KMS-11 (cell line): Measurements from ENCODE around the gene TLR5.
"Not testable (repeated sequence)": the region's sequence is repeated elsewhere in the genome, so short reads cannot be mapped to it uniquely, and the experiment has no call there.

Experiments used
- H2AFZ ChIP-seq: fragments of 200-600 bp; sonication (generic); 2 replicates; pipeline ENCODE4 v1.6.1; 2016; ENCODE audit warnings: antibody characterized with exemption, mixed run types, low read depth
- H3K27ac ChIP-seq: fragments of 200-600 bp; sonication (generic); 2 replicates; pipeline ENCODE4 v1.6.1; 2016; ENCODE audit warnings: mild to moderate bottlenecking, mixed run types
- H3K27me3 ChIP-seq: fragments of 200-600 bp; sonication (generic); 2 replicates; pipeline ENCODE4 v1.6.1; 2017; ENCODE audit warnings: mild to moderate bottlenecking, low read depth, mixed run types, moderate library complexity; ENCODE audit not compliant: insufficient read depth
- H3K36me3 ChIP-seq: fragments of 200-600 bp; sonication (generic); 2 replicates; pipeline ENCODE4 v1.6.1; 2017; ENCODE audit warnings: mild to moderate bottlenecking, mixed run types; ENCODE audit not compliant: insufficient read depth
- H3K4me1 ChIP-seq: fragments of 200-600 bp; sonication (generic); 2 replicates; pipeline ENCODE4 v1.6.1; 2016; ENCODE audit warnings: mild to moderate bottlenecking, low read depth, mixed run types; ENCODE audit not compliant: poor library complexity, severe bottlenecking
- H3K4me2 ChIP-seq: fragments of 200-600 bp; sonication (generic); 2 replicates; pipeline ENCODE4 v1.7.0; 2016; ENCODE audit warnings: mild to moderate bottlenecking, mixed run types
- H3K4me3 ChIP-seq: fragments of 200-600 bp; sonication (generic); IDR thresholded peaks from 2 replicates; pipeline ENCODE4 v1.6.1; 2017; ENCODE audit warnings: low read depth, low read length, mixed read lengths; ENCODE audit not compliant: insufficient read depth
- H3K79me2 ChIP-seq: fragments of 200-600 bp; sonication (generic); 2 replicates; pipeline ENCODE4 v1.6.1; 2016; ENCODE audit warnings: low read depth, mixed run types; ENCODE audit not compliant: insufficient read depth
- H3K9ac ChIP-seq: fragments of 200-600 bp; sonication (generic); 2 replicates; pipeline ENCODE4 v1.6.1; 2016; ENCODE audit warnings: mild to moderate bottlenecking, mixed run types
- H4K20me1 ChIP-seq: fragments of 200-600 bp; sonication (generic); 2 replicates; pipeline ENCODE4 v1.6.1; 2016; ENCODE audit warnings: mild to moderate bottlenecking, mixed run types; ENCODE audit not compliant: insufficient read depth
- CTCF ChIP-seq: fragments of 200-600 bp; sonication (generic); conservative IDR thresholded peaks from 2 replicates; pipeline ENCODE4 v1.6.1; 2017; ENCODE audit warnings: low read depth, mild to moderate bottlenecking, antibody characterized with exemption, low read length, moderate library complexity, mixed read lengths

TLR5 gene

GRCh38 chr1:223175032-223175431 is 32.0 kb upstream of the TLR5 start:
- TF ChIP-seq CTCF = no peak
- H3K4me2 ChIP-seq = no peak overlapping the region
- no peaks in the 10 kb centered on the region for H3K79me2 ChIP-seq
- no peak overlapping the region for H3K4me3 ChIP-seq
- no peaks in the 10 kb centered on the region for H3K27me3 ChIP-seq
- H3K36me3 ChIP-seq = no peaks in the 10 kb centered on the region
- H3K27ac ChIP-seq = no peak overlapping the region
- H4K20me1 ChIP-seq = no peaks in the 10 kb centered on the region
- H3K9ac ChIP-seq = no peak overlapping the region
- no peaks in the 10 kb centered on the region for H3K4me1 ChIP-seq
- H2AFZ ChIP-seq = no peak overlapping the region

- not testable (repeated sequence) for H3K27ac ChIP-seq, H3K4me1 ChIP-seq, H2AFZ ChIP-seq, H4K20me1 ChIP-seq, H3K9ac ChIP-seq, H3K4me2 ChIP-seq, H3K79me2 ChIP-seq, H3K36me3 ChIP-seq, H3K27me3 ChIP-seq, H3K4me3 ChIP-seq
These were observed 26.4 kb upstream of the TLR5 start for GRCh38 chr1:223169458-223169857.

- Histone ChIP-seq H3K4me2 (no peak overlapping the region), H4K20me1 (no peaks in the 10 kb centered on the region), H3K27me3 (no peaks in the 10 kb centered on the region), H3K27ac (no peak overlapping the region), H3K4me1 (no peaks in the 10 kb centered on the region), H3K36me3 (no peaks in the 10 kb centered on the region), H3K79me2 (no peaks in the 10 kb centered on the region), H3K4me3 (no peak overlapping the region), H2AFZ (no peak overlapping the region), H3K9ac (no peak overlapping the region)
- TF ChIP-seq CTCF = no peak
These were observed 18.3 kb upstream of the TLR5 start for GRCh38 chr1:223161321-223161720.

- H3K27ac ChIP-seq = no peak overlapping the region
- H2AFZ ChIP-seq = no peak overlapping the region
- H3K79me2 ChIP-seq = no peaks in the 10 kb centered on the region
- no peak for TF ChIP-seq CTCF
- no peak overlapping the region for H3K4me3 ChIP-seq
- no peaks in the 10 kb centered on the region for H3K4me1 ChIP-seq
- no peaks in the 10 kb centered on the region for H3K36me3 ChIP-seq
- H3K27me3 ChIP-seq = no peaks in the 10 kb centered on the region
- H3K9ac ChIP-seq = no peak overlapping the region
- H4K20me1 ChIP-seq = no peaks in the 10 kb centered on the region
- no peak overlapping the region for H3K4me2 ChIP-seq
These were observed 13.3 kb upstream of the TLR5 start for GRCh38 chr1:223156343-223156742.

GRCh38 chr1:223155153-223155552 is 12.1 kb upstream of the TLR5 start:
- TF ChIP-seq CTCF = no peak
- Histone ChIP-seq H3K4me2 (no peak overlapping the region), H3K36me3 (no peaks in the 10 kb centered on the region), H3K4me1 (no peaks in the 10 kb centered on the region), H3K27ac (no peak overlapping the region), H2AFZ (no peak overlapping the region), H3K4me3 (no peak overlapping the region), H4K20me1 (no peaks in the 10 kb centered on the region), H3K9ac (no peak overlapping the region), H3K27me3 (no peaks in the 10 kb centered on the region), H3K79me2 (no peaks in the 10 kb centered on the region)
